IPS-18c (cell line): ENCODE measurements around the gene ZGRF1.
A peak's percentile ranks its signal among the peaks of the same experiment; 100 is the strongest.
"Not testable (repeated sequence)": the region's sequence is repeated elsewhere in the genome, so short reads cannot be mapped to it uniquely, and the experiment has no call there.

Experiments
- H3K4me3 ChIP-seq: 2 replicates; pipeline ENCODE4 v1.7.0; 2013; ENCODE audit warnings: low read depth, mild to moderate bottlenecking, low read length, moderate library complexity; ENCODE audit not compliant: insufficient read depth
- H3K9me3 ChIP-seq: one replicate; pipeline ENCODE4 v1.6.1; 2013; ENCODE audit warnings: mild to moderate bottlenecking, low read length, moderate library complexity; ENCODE audit not compliant: control insufficient read depth, insufficient read depth

Gene ZGRF1

DNA sequence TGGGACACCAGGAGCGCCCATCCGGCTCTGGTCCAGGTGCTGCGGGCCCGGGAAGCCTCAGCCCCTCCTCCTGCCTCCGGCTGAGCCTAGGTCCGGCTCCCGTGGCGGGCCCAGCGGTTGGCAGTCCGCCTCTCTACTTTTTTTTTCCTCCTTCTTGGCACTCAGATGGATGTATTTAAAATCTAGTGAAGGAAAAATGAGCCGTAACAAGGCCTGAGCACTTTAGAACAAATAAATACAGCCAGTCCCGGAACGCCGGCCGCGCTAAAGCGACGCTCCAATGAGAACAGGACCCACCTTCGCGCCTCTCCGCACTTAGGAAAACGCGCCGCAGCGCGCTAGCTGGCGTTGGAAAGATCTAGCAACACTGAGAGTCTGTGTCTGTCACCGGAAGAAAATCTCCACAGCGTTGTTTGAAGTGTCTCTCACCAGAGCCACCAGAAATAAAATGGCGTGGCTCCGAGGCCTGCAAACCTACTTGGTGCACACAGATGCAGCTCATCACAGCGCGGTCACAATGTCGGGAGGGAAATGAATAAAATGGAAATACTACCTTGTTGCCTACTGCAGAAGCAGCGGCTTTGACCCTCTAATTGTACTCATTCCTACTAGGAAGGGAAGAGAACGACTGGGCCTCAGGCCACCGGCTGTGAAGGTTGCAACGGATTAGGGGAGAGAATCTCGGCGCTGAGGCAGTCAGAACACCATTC, 125.5 kb downstream of the ZGRF1 start:
- peak overlapping the region; percentile 40; the same call in 1 of the 2 replicates for H3K4me3 ChIP-seq
- peaks cover 2% of the 10 kb centered on the region for H3K9me3 ChIP-seq

- peaks cover 2% of the 10 kb centered on the region for H3K9me3 ChIP-seq
- H3K4me3 ChIP-seq, result peak overlapping the region; percentile 40; the same call in 1 of the 2 replicates
These were observed 126.2 kb downstream of the ZGRF1 start for GRCh38 chr4:112510291-112511092.

GRCh38 chr4:112509243-112510141, 127.2 kb downstream of the ZGRF1 start:
- H3K4me3 ChIP-seq, result peak overlapping the region; percentile 25
- H3K9me3 ChIP-seq, result peaks cover 2% of the 10 kb centered on the region

DNA sequence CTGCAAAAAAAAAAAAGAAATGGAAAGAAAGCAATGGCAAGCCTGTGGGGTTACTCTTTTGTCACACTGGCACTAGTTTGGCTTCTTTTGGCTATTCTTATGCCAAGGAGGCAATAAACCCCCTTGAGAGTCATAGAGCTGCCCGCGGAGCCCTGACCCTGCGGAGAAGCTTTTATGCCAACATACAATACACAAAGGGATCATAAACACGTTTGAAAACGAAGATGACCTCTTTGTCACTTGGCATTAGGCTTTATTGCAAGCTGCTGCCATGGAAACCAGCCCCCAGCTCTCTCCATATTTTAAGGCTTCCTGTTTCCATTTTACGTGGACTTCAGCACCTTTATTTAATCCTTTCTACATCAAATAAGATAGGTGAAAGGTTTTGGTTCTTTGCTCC, 128.4 kb downstream of the ZGRF1 start:
- Histone ChIP-seq H3K4me3 (no peak overlapping the region), H3K9me3 (peaks cover 2% of the 10 kb centered on the region)

DNA sequence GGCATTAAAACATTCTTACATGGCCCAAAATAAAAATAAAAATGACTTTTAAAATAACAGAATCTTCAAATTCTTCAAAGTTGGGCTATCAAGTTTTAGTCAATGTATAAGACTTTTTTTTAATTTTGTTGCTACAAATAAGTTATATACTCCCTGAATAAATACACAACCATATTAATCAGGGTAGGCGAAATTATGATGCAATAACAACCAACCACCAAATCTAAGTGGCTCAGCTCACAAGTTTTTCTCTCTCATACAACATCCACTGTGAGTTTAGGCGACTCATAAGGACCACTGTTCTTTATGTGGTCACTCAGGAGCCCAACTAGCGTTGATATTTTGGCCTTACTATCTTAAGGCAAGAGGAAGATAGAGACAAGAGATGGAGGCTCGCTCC, 131.9 kb downstream of the ZGRF1 start:
- Histone ChIP-seq H3K9me3 (no peaks in the 10 kb centered on the region), H3K4me3 (no peak overlapping the region)

GRCh38 chr4:112502871-112503270, 133.8 kb downstream of the ZGRF1 start:
- no peak overlapping the region for H3K4me3 ChIP-seq
- H3K9me3 ChIP-seq, result no peaks in the 10 kb centered on the region

DNA sequence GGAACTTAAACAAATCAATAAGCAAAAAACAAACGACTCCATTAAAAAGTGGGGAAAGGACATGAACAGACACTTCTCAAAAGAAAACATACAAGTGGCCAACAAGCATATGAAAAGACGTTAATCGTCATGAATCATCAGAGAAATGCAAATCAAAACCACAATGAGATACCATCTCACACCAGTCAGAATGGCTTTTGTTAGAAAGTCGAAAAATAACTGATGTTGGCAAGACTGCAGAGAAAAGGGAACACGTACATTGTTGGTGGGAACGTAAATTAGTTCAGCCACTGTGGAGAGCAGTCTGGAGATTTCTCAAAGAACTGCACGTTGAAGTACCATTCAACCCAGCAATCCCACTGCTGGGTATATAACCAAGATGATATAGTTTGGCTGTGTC, 144.4 kb downstream of the ZGRF1 start:
- Histone ChIP-seq H3K9me3 (peaks cover 8% of the 10 kb centered on the region), H3K4me3 (no peak overlapping the region)

GRCh38 chr4:112490808-112491207, 145.9 kb downstream of the ZGRF1 start:
- H3K9me3 ChIP-seq, result not testable (repeated sequence)

More at GRCh38 chr4:112490808-112491207, 145.9 kb downstream of the ZGRF1 start:
- not testable (repeated sequence) for H3K4me3 ChIP-seq
